ENCODE data around the gene PMPCA. TPM values are rescaled to one million over a fixed set of nuclear protein-coding genes. Genes with fewer than 3 reads are reported as not detected.

PMPCA gene
- total and polyA plus RNA-seq, 3 donors from 2014 or later: 66.7 to 78.4 (median 69.8) TPM

GRCh38 chr9:136392538-136393449 is 17.7 kb upstream of the PMPCA start:
- no peak overlapping the region for H3K27ac ChIP-seq
- H3K9me3 ChIP-seq: no peaks in the 10 kb centered on the region
- intact Hi-C loops (cut with DNase I; ENCODE audit: low total_unique reads): no loop called here
- no peak for DNase-seq
- WGBS, 2 donors: 80 to 86% methylated on average over 10 to 20 of the region's 21 CpGs
- H3K27me3 ChIP-seq: no peaks in the 10 kb centered on the region
- H3K4me3 ChIP-seq: no peak overlapping the region
- TF ChIP-seq POLR2A (IDR thresholded peaks at IDR 0.05) (no peak), CTCF (IDR thresholded peaks at IDR 0.05) (no peak)
- no peaks in the 10 kb centered on the region for H3K4me1 ChIP-seq
- no peaks in the 10 kb centered on the region for H3K36me3 ChIP-seq (ENCODE audit: low read depth, missing control alignments)

GRCh38 chr9:136393531-136393930 is 16.9 kb upstream of the PMPCA start:
- no peak for DNase-seq
- TF ChIP-seq POLR2A (IDR thresholded peaks at IDR 0.05): no peak
- TF ChIP-seq CTCF (IDR thresholded peaks at IDR 0.05): no peak
- Histone ChIP-seq H3K9me3 (no peaks in the 10 kb centered on the region), H3K27ac (no peak overlapping the region), H3K27me3 (no peaks in the 10 kb centered on the region), H3K36me3 (ENCODE audit: low read depth, missing control alignments) (no peaks in the 10 kb centered on the region), H3K4me1 (peaks cover under 1% of the 10 kb centered on the region), H3K4me3 (no peak overlapping the region)
- intact Hi-C loops (cut with DNase I; ENCODE audit: low total_unique reads): no loop called here
- 90% methylated on average over 14 to 17 of the region's 17 CpGs for WGBS, 2 donors

- Histone ChIP-seq H3K9me3 (no peaks in the 10 kb centered on the region), H3K4me3 (no peak overlapping the region), H3K36me3 (ENCODE audit: low read depth, missing control alignments) (no peaks in the 10 kb centered on the region), H3K4me1 (peaks cover 8% of the 10 kb centered on the region), H3K27me3 (no peaks in the 10 kb centered on the region), H3K27ac (no peak overlapping the region)
- no peak for DNase-seq
- 92 to 93% methylated on average over 14 to 21 of the region's 21 CpGs for WGBS, 2 donors
- TF ChIP-seq CTCF (IDR thresholded peaks at IDR 0.05) (no peak), POLR2A (IDR thresholded peaks at IDR 0.05) (no peak)
- intact Hi-C loops (cut with DNase I; ENCODE audit: low total_unique reads): no loop called here
Observed at GRCh38 chr9:136394312-136395019, 16.0 kb upstream of the PMPCA start.

- H3K36me3 ChIP-seq (ENCODE audit: low read depth, missing control alignments): no peaks in the 10 kb centered on the region
- WGBS, 2 donors: 81 to 84% methylated on average over 13 of the region's 13 CpGs
- H3K9me3 ChIP-seq: no peaks in the 10 kb centered on the region
- intact Hi-C loops (cut with DNase I; ENCODE audit: low total_unique reads): no loop called here
- H3K4me3 ChIP-seq: no peak overlapping the region
- no peak for DNase-seq
- no peak for TF ChIP-seq POLR2A (IDR thresholded peaks at IDR 0.05)
- TF ChIP-seq CTCF (IDR thresholded peaks at IDR 0.05): no peak
- peaks cover 8% of the 10 kb centered on the region for H3K4me1 ChIP-seq
- no peak overlapping the region for H3K27ac ChIP-seq
- no peaks in the 10 kb centered on the region for H3K27me3 ChIP-seq
Observed at GRCh38 chr9:136395020-136395340, 15.5 kb upstream of the PMPCA start.

Data from testis (tissue), 3 donors.